Measurements from ENCODE around the gene COX7A2L.
"Not testable (repeated sequence)": the region's sequence is repeated elsewhere in the genome, so short reads cannot be mapped to it uniquely, and the experiment has no call there.

The COX7A2L gene

GRCh38 chr2:42339191-42339912, 21.7 kb downstream of the COX7A2L start:
- DNase-seq (ENCODE audit: low spot score): no peak

DNA sequence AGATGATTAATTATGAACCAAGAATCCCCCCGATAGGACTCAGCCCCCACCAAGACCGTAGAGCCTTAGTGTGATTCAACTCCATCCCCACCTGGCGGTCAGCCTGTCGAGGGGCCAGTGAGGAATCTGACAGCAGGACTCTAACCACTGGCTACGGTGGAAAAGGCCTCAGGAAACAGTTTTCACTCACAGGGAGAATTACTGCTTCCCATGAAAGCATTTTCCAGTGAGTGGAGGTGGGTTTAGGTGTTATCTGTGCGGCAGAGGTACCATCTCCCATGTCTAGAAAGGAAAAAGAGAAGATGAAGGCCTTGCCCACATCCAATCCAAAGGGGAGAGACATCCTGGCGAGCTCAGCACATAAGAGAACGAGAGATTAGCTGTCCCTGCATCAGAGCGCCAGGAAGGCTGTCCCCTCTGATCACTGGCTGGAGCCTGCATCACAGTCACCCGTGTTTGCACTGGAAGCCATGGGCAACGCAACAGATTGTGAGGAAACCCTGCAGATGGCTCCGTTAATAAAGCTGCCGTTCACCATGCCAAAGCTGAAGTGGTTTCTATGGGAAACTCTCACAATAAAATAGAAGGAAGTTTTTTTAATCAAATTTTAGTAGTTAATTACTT, 22.3 kb downstream of the COX7A2L start:
- no peak for DNase-seq (ENCODE audit: low spot score)

DNA sequence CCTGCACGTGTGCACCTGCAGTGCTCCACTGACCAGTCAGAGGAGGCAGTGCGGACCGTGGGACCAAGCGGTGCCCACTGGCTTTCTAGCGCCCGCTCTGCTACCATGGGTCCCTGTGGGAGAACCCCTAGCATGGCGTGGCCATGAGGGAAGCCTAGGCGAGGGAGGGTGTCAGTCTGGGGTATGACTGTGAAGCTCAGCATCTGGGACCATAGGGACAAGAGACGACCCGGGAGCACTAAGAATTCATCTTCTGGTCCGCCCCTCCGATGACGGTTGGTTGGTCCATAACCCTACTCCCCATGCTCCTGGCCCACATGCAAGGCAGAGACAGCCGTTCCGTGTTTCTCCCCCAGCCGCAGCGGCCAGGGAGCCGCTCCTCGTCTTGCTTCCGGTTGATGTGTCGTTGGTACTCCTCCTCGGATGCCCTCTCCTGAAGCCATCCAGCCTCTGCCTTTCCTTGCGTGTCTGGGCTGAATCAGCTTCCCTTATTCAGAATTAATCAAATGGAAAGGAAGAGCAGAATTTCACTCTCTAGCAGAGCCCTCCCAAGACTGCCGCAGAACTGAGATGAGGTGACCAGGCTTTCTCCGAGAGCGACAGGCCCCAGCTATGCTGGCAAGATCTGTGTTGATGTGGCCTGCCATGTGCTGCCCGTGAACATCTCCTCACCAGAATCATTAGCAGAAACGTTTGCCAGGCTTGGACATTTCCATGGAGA, 23.0 kb downstream of the COX7A2L start:
- DNase-seq (ENCODE audit: low spot score): no peak

DNA sequence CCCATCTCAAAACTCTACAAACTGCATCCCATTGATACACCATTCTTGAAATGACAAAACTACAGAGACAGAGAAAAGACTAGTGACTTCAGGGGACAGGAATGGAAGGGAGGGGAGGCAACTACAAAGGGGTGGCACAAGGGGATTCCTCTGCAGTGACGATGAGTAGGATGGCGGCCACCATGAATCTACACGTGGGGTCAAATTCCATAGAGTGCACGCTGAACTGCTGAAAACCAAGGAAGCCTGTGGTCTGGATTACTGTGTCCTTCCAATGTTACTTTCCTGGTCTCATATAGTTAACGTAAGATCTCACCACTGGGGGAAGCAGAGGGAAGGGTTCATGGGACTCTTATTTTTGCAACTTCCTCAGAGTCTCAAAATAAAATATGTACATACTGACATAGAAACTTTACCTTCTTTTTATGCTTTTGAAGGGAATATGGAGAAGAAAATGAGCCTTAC, 23.6 kb downstream of the COX7A2L start:
- no peak for DNase-seq (ENCODE audit: low spot score)

GRCh38 chr2:42336361-42336965, 24.6 kb downstream of the COX7A2L start:
- DNase-seq (ENCODE audit: low spot score): no peak

DNA sequence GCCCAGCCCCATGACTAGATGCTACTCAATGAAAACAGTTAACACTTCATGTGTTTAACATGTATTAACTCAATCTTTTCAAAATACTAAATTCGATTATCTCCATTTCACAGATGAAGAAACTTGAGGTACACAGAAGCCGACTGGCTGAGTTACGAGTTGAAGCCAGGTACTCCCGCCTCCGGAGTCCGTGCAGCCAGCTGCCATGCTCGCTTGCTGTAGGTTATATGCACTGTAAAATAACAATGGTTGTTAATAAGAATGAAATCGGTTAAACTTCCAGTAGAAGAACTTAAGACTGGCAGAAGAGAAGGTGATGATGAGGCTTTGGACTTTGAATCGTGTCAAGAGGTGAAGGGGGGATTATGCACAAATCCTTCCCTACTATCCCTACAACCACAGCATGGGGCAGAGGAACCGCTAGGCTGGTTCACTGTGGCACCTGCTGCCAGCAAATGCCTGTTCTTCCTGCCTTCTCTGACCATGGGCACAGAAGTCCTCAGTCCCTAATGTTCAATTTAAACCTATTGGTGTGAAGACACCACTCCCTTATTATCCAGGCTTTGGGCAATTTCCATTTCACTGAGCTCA, 25.4 kb downstream of the COX7A2L start:
- DNase-seq (ENCODE audit: low spot score): no peak

GRCh38 chr2:42334865-42335264, 26.2 kb downstream of the COX7A2L start:
- DNase-seq (ENCODE audit: low spot score): not testable (repeated sequence)

DNA sequence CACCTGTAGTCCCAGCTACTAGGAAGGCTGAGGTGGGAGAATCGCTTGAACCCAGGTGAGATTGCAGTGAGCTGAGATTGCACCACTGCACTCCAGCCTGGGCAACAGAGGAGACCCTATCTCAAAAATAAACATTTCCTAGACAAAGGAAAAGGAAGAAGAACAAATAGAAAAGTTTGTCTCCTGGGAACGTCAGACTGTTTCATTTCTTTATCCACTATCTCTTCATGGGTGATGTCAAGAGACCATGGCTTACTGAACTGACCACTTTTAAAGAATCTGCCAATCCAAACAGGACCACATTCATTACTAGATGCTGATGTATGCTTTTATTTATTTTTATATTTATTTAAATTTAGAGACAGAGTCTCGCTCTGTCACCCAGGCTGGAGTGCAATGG, 26.8 kb downstream of the COX7A2L start:
- DNase-seq (ENCODE audit: low spot score): no peak

DNA sequence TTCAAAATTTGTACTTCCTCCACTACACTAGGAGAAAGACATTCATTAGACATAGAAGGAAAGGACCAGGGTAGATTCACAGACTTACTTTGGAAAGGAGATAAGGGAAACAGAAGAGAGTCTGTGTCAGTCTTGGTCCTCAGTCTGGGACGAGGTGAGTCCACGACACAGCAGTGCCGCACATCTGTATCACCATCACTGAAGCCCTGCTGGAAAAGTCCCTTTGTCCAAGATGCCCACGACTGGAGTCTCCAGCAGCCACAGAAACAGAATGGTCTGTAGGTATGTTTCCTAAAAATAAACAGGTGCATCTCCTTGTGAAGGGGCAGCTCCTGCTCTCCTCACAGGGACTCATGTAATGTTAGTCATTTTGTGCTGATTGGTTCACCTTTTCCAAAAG, 27.4 kb downstream of the COX7A2L start:
- DNase-seq (ENCODE audit: low spot score): no peak

DNA sequence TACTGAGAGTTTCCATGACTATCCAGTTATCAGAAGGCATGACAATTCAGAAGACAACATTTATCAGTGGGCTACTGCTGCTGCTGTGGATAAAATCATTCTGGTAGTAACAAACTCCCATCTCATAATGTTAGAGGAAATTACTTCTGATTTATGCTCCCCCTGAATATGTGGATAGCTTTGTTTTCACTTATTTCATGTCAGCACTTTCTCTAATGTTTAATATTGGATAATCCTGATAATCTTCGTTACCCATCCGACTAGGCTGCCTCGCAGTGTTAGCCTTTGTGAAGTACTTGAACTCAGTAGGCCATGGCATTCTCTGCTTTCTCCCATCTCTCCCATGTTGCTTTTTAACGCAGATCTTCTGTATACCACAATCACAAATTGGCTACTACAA, 28.4 kb downstream of the COX7A2L start:
- DNase-seq (ENCODE audit: low spot score): no peak

GRCh38 chr2:42331569-42332284, 29.3 kb downstream of the COX7A2L start:
- DNase-seq (ENCODE audit: low spot score): no peak

DNA sequence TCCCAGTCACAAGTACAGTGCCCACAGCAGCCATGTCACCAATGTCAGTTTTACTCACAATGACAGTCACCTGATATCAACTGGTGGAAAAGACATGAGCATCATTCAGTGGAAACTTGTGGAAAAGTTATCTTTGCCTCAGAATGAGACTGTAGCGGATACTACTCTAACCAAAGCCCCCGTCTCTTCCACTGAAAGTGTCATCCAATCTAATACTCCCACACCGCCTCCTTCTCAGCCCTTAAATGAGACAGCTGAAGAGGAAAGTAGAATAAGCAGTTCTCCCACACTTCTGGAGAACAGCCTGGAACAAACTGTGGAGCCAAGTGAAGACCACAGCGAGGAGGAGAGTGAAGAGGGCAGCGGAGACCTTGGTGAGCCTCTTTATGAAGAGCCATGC, 31.3 kb downstream of the COX7A2L start:
- no peak for DNase-seq (ENCODE audit: low spot score)

DNA sequence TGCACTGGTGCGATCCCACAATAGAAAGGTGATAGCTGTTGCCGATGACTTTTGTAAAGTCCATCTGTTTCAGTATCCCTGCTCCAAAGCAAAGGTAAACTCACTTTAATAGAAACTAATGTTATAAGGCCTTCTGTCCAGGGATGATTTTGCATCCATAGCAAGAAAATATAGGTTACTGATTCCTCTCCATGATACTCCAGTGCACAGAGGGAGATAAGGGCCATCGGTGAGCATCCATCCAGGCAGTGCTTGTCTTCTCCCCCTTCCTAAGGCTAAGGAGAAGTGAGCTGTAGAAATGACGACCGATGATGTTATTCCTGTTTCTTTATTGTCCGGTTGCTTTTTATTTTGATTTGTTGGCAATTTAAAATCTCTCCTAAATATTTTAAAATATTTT, 32.1 kb downstream of the COX7A2L start:
- no peak for DNase-seq (ENCODE audit: low spot score)

DNA sequence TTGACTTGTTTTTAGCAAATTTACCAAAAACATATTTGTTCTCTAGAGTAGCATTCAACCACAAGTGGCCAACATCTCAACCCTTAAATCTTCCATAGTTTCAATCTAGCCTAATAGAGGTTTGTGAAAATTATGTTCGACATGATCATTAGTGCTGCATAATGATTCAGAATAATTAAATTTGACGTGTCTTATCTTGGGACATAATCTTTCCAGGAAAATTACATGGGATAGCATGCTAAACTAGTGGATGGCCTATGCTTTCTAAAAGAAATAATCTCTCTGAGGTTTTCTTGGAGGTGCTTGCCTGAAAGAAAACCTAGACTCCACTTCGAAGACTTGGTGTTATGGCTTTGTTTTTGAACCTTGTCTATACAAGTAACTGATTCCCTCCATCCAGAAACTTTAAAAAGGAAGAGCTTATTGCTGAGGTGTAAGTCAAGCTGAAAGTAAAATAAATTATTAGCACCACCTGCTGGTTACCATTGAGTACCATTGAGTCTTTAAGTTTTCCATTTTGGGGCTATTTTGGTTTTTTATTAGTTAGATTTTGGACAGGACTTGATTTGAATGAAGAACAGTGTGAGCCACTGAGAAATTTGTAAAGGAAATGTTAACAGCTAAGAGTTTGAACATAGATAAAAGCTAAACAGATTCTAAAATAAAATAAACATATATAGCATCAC, 32.7 kb downstream of the COX7A2L start:
- no peak for DNase-seq (ENCODE audit: low spot score)

DNA sequence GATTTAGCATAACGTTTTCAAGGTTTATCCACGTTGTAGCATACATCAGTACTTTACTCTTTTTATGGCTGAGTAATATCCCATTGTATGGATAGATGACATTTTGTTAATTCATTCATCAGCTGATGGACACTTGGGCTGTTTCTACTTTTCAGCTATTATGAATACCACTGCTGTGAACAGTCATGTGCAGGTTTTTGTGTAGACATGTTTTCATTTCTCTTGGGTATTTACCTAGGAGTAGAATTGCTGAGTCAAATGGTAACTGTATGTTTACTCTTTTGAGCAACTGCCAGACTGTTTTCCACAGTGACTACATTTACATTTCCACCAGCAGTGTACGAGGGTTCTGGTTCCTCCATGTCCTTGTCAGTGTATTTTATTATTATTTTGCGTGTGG, 33.9 kb downstream of the COX7A2L start:
- no peak for DNase-seq (ENCODE audit: low spot score)

DNA sequence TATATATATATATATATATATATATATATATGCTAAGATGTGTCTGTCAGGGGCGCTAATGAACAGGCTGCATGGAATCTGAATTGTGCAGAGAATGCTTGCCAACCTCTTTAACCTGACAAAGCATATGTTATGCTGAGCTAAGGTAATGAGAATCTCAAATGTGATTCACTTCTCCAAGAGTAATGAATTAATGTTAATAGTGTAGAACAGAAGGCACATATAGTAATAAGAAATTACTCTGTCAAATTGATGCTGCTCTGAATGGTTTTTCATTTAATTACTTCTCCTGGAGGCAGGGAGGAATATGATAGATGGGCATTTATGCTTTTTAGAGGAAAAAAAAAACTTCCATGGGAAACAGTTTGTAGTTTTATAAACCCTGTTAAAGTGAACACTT, 35.4 kb downstream of the COX7A2L start:
- DNase-seq (ENCODE audit: low spot score): no peak

DNA sequence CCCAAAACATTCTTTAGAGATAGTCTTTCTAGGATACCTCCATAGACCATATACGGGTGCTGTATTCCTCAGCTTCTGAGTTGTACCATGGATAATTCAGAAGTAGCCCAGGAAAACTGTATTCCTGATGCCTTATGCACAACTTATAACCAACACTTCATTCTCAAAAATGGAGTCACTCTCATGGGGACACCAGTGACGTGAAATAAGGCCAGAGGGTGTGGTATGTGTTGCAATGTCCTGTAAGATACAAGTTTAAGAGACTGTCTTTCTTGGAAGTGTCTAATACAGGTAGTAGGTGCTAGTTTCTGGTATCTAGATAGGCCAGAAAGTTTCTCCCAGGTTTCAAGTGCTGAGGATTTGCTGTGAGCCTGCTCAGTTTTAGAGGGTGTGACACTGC, 36.1 kb downstream of the COX7A2L start:
- no peak for DNase-seq (ENCODE audit: low spot score)

- no peak for DNase-seq (ENCODE audit: low spot score)
Observed at GRCh38 chr2:42324244-42324643, 36.8 kb downstream of the COX7A2L start.

GRCh38 chr2:42321452-42322064, 39.5 kb downstream of the COX7A2L start:
- DNase-seq (ENCODE audit: low spot score): no peak

DNA sequence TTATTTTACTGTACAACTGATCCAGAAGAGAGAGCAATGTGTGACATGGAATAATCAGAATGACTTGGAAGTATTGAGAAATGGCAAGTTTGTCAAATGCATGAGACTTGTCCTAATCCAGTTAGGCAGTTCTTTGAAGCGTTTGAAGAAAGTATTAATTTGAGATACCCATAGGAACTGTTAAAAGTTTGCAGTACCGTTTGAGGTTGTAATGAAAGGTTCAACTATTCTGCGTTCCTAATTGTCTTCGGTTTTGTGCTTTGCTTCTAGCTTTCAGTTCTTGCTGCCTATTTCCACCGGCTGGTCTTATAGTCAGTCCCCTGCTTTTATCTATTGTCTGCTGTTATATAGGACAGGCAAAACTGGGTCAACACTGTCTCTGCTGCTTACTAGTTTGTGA, 41.8 kb downstream of the COX7A2L start:
- no peak for DNase-seq (ENCODE audit: low spot score)

- no peak for DNase-seq (ENCODE audit: low spot score)
Observed at GRCh38 chr2:42317945-42318344, 43.1 kb downstream of the COX7A2L start.
